ENCODE data around the gene SBK3. TPM values are rescaled to one million over a fixed set of nuclear protein-coding genes. Genes with fewer than 3 reads are reported as not detected.
A peak's percentile ranks its signal among the peaks of the same experiment; 100 is the strongest.

The SBK3 gene
- total and polyA plus RNA-seq, 2 of the 8 experiments (the other 6 are each of a cell fraction or from before 2014, with no cell fraction given), result 0.76 to 1.5 TPM

GRCh38 chr19:55585658-55586339 lies 40.5 kb upstream of the SBK3 start:
- peak overlapping the region; percentile 80; the same call in 1 of the 2 replicates for H2BK12ac ChIP-seq (ENCODE audit: low read depth, low read length)
- peak overlapping the region; percentile 60; the same call in 1 of the 2 replicates for H2BK5ac ChIP-seq (ENCODE audit: low read depth, low read length)
- H3K27me3 ChIP-seq (replicated peaks in 1 of 4; ENCODE audit: control insufficient read depth in 3 of 4, extremely low read depth in 1 of 4, insufficient read depth in 3 of 4, low read length in 3 of 4), result no peaks in the 10 kb centered on the region; a peak in 1 of 7 replicates
- H2AFZ ChIP-seq (ENCODE audit: low read length), result peak overlapping the region; percentile 26; the same call in 1 of the 2 replicates
- H3K4me2 ChIP-seq (ENCODE audit: insufficient read depth in 1 of 2, low read depth in 2 of 2, low read length in 2 of 2), result peak overlapping the region; percentile 69 to 73
- peaks cover 11% of the 10 kb centered on the region for H3K23me2 ChIP-seq (ENCODE audit: low read depth, low read length)
- no peaks in the 10 kb centered on the region for H3K9me3 ChIP-seq (ENCODE audit: insufficient read depth in 2 of 2, low read depth in 1 of 2, low read length in 1 of 2)
- peak overlapping the region; percentile 2 for H3K56ac ChIP-seq (replicated peaks; ENCODE audit: insufficient read length, low read depth, low read length)
- 13% methylated on average over 26 of the region's 36 CpGs; no CpG with 5 or more reads in 1 of the 2 experiments for WGBS, 2 experiments (ENCODE audit: extremely low coverage in 1 of 2, insufficient coverage in 1 of 2, insufficient read length in 1 of 2, insufficient replicate concordance in 2 of 2, low coverage in 1 of 2, low lambda C conversion rate in 2 of 2, missing lambda C conversion rate in 1 of 2)
- no peak overlapping the region for H2AK5ac ChIP-seq (ENCODE audit: low read depth, low read length)
- H3K23ac ChIP-seq (ENCODE audit: insufficient read length), result no peak overlapping the region
- peak overlapping the region; percentile 68 for H3K14ac ChIP-seq (ENCODE audit: insufficient read length)
- DNase-seq (ENCODE audit: low read depth in 1 of 2, low spot score in 2 of 2), result peak in 1 of 2 experiments; percentile 92
- no peaks in the 10 kb centered on the region for H3K79me1 ChIP-seq (ENCODE audit: low read depth, low read length)
- H2BK15ac ChIP-seq (ENCODE audit: low read length), result no peak overlapping the region
- peak overlapping the region; percentile 60; the same call in 1 of the 2 replicates for H4K8ac ChIP-seq (ENCODE audit: extremely low read depth, insufficient read depth, low read length)
- peak overlapping the region; percentile 80; the same call in 1 of the 2 replicates for H2BK20ac ChIP-seq (ENCODE audit: low read length)
- H3K4me1 ChIP-seq (replicated peaks in 1 of 4; ENCODE audit: control insufficient read depth in 3 of 4, insufficient read depth in 4 of 4, low read length in 3 of 4), result peaks cover 0 to 8% (median 3%) of the 10 kb centered on the region in 4 experiments; a peak in 5 of 7 replicates
- POLR2A ChIA-PET (ENCODE audit: partially characterized antibody), result interaction anchor here (0.6 to 5.5 kb wide), 4 partner anchors 13 to 327 kb away, joined by 4 to 42 read pairs (median 8); partner anchors contain the start of genes FIZ1, ZNF524 and ZNF784
- no peaks in the 10 kb centered on the region for H3K79me2 ChIP-seq (ENCODE audit: control insufficient read depth in 1 of 2, insufficient read depth in 2 of 2, low read length in 2 of 2)
- H3K27ac ChIP-seq (ENCODE audit: low read depth, low read length), result no peak overlapping the region
- no peaks in the 10 kb centered on the region for H4K20me1 ChIP-seq (replicated peaks in 1 of 2; ENCODE audit: control insufficient read depth in 1 of 2, insufficient read depth in 2 of 2, low read length in 2 of 2)
- H3K18ac ChIP-seq (ENCODE audit: extremely low read depth, low read length), result peak overlapping the region; percentile 83
- peak overlapping the region; percentile 87 for H3K4ac ChIP-seq (replicated peaks; ENCODE audit: insufficient read length, low read depth, low read length)
- CTCF ChIA-PET (ENCODE audit: partially characterized antibody), result interaction anchor here (0.6 to 2.3 kb wide), 3 partner anchors 20 to 1733 kb away, joined by 3 to 8 read pairs (median 8); partner anchors contain the start of gene ZNF865
- FAIRE-seq, result no peak
- H3K36me3 ChIP-seq (ENCODE audit: control insufficient read depth in 2 of 4, insufficient read depth in 4 of 4, low read length in 3 of 4), result no peaks in the 10 kb centered on the region
- H4K91ac ChIP-seq (replicated peaks; ENCODE audit: insufficient read length, low read length), result peak overlapping the region; percentile 96
- peak overlapping the region; percentile 43 for H2BK120ac ChIP-seq (replicated peaks; ENCODE audit: low read depth, low read length)
- H3K4me3 ChIP-seq (ENCODE audit: extremely low read depth in 1 of 4, insufficient read depth in 2 of 4, low read depth in 3 of 4, low read length in 4 of 4), result peak overlapping the region; percentile 35 to 64 (median 56)
- peak overlapping the region in 3 of 4 experiments; percentile 29 to 53 (median 31); a peak in 5 of 7 replicates for H3K9ac ChIP-seq (replicated peaks in 1 of 4; ENCODE audit: extremely low read depth in 1 of 4, low read depth in 3 of 4, low read length in 3 of 4)
- peak overlapping the region; percentile 57 for H4K5ac ChIP-seq (ENCODE audit: insufficient read length, low read depth, low read length)
- TF ChIP-seq YY1 (IDR thresholded peaks at IDR 0.05; ENCODE audit: low read depth, low read length) (0 out of 2 replicates have a peak, but pooled peaks have one; percentile 38), SUZ12 (IDR thresholded peaks at IDR 0.05; ENCODE audit: low read length) (no peak), PHF8 (conservative IDR thresholded peaks at IDR 0.05; ENCODE audit: low read depth, low read length) (0 out of 2 replicates have a peak, but pooled peaks have one; percentile 13), RAD21 (IDR thresholded peaks at IDR 0.05 in 1 of 2, conservative IDR thresholded peaks at IDR 0.05 in 1 of 2; ENCODE audit: low read depth in 2 of 2, low read length in 2 of 2) (no peak), SP4 (IDR thresholded peaks at IDR 0.05; ENCODE audit: low read length) (no peak), USF2 (IDR thresholded peaks at IDR 0.05; ENCODE audit: low read length) (0 out of 2 replicates have a peak, but pooled peaks have one; percentile 32), KDM4A (IDR thresholded peaks at IDR 0.05; ENCODE audit: low read depth, low read length, severe bottlenecking) (peak; percentile 44), MAFK (IDR thresholded peaks at IDR 0.05; ENCODE audit: low read depth, low read length) (no peak), SP1 (IDR thresholded peaks at IDR 0.05; ENCODE audit: low read depth, low read length) (peak; percentile 84)
